Right atrium auricular region (tissue), 2 donors: ENCODE data around the gene WDFY1. TPM values are rescaled to one million over a fixed set of nuclear protein-coding genes. Genes with fewer than 3 reads are reported as not detected.

Experiments
- DNase-seq: peaks from one replicate; pipeline ENCODE4 v3.0.0-alpha.2; 2019; ENCODE audit warnings: low spot score
- H3K27ac ChIP-seq, 2 donors: fragments of 200-600 bp; sonication (generic); 1 replicate in 1 of 2; 2 replicates in 1 of 2; pipeline ENCODE4 v1.5.1; 2016 to 2019
- H3K27me3 ChIP-seq, 2 donors: fragments of 200-600 bp; sonication (generic); one replicate each; pipeline versions ENCODE4 v1.5.1 to v1.6.0; 2017 to 2019
- H3K36me3 ChIP-seq: fragments of 200-600 bp; sonication (generic); one replicate; pipeline ENCODE4 v1.5.1; 2016
- H3K4me1 ChIP-seq, 2 donors: fragments of 200-600 bp; sonication (generic); one replicate each; pipeline versions ENCODE4 v1.5.1 to v1.6.0; 2017 to 2019
- H3K4me3 ChIP-seq, 2 donors: fragments of 200-600 bp; sonication (generic); 1 replicate in 1 of 2; 2 replicates in 1 of 2; pipeline ENCODE4 v1.5.1; 2017 to 2019; ENCODE audit warnings: mild to moderate bottlenecking in 1 of 2, moderate library complexity in 1 of 2
- H3K9me3 ChIP-seq, 2 donors: fragments of 200-600 bp; sonication (generic); one replicate each; pipeline ENCODE4 v1.5.1; 2019
- total RNA-seq, 2 donors: library from RNA; depleted of rRNA; stranded (reverse); fragments of >200 nt; gene quantifications; one replicate each; pipeline ENCODE4 v1.1.0, GENCODE V29; 2016
- TF ChIP-seq, protein P1 (sequence below), 2 donors: fragments of 200-600 bp; sonication (generic); IDR thresholded peaks; one replicate each; pipeline ENCODE4 v1.5.1; 2019; ENCODE audit warnings: antibody characterized with exemption in 2 of 2

WDFY1 gene
- total RNA-seq, 2 donors from 2014 or later: 13.8 to 16.8 TPM

DNA sequence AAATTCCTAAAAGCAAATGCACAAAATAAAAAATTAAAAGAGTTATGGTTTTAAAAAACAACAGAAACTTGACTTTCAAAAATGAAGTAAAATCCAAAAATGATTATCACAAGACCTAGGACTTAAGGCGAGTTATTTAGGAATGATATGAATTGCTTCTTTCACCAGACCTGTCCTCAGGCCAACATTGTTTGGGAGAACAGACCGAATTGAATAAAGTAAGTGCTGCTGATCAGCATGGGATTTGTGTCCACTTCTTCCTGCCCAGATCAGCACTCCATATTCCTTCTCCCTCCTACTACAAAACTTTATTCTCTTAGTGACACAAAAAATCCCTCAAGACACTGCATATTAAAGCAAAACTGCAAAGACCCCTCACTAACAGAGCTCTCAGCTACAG lies 39.1 kb downstream of the WDFY1 start:
- H3K27ac ChIP-seq: no peak overlapping the region
- DNase-seq: no peak
- H3K4me3 ChIP-seq: no peak overlapping the region
- peaks cover 0 to 22% of the 10 kb centered on the region in 2 donors for H3K4me1 ChIP-seq
- peaks cover 22% of the 10 kb centered on the region for H3K36me3 ChIP-seq
- no peaks in the 10 kb centered on the region for H3K9me3 ChIP-seq
- TF ChIP-seq, protein P1, sequence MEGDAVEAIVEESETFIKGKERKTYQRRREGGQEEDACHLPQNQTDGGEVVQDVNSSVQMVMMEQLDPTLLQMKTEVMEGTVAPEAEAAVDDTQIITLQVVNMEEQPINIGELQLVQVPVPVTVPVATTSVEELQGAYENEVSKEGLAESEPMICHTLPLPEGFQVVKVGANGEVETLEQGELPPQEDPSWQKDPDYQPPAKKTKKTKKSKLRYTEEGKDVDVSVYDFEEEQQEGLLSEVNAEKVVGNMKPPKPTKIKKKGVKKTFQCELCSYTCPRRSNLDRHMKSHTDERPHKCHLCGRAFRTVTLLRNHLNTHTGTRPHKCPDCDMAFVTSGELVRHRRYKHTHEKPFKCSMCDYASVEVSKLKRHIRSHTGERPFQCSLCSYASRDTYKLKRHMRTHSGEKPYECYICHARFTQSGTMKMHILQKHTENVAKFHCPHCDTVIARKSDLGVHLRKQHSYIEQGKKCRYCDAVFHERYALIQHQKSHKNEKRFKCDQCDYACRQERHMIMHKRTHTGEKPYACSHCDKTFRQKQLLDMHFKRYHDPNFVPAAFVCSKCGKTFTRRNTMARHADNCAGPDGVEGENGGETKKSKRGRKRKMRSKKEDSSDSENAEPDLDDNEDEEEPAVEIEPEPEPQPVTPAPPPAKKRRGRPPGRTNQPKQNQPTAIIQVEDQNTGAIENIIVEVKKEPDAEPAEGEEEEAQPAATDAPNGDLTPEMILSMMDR (IDR thresholded peaks at IDR 0.05): no peak
- H3K27me3 ChIP-seq: no peaks in the 10 kb centered on the region

DNA sequence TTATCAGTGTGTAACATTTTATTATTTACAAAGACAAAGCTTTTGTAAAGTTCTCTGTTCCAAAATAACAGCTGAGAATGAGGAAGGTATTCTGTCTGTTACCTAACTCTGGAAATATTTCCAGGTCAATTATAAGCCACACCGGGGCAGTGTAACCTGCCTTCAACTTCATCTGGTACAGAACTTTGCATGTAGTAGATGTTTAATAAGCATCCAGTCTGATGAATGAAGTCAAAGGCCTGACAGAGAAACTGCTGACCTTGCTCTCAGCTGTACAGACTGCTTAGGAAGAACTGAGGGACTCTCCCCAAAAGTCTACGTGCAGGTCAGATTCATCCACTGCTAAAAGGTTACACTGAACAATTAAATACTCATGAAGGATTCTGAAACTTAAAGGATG lies 43.3 kb downstream of the WDFY1 start:
- Histone ChIP-seq H3K36me3 (peaks cover 34% of the 10 kb centered on the region), H3K4me3 (no peak overlapping the region), H3K9me3 (no peaks in the 10 kb centered on the region), H3K27me3 (no peaks in the 10 kb centered on the region), H3K4me1 (no peaks in the 10 kb centered on the region), H3K27ac (no peak overlapping the region)
- TF ChIP-seq, protein P1 (IDR thresholded peaks at IDR 0.05): no peak
- no peak for DNase-seq

DNA sequence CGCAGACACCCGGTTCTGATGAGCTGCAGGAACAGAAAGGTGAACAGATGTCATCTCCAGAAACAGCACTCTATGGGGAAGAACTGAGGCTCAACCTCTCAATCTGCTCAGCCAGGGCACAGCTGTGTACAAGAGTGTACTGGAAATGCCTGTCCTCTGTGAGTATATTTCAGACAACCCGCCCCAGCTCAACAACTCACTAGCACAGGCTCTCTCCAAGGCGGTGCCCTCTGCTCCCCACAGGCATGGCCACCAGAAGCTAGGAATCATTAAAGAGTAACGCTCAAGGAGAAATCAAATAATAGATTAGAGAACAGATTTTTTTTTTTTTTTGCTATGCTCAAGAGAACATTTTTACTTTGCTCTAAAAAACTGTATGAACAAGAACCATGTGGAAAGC lies 43.8 kb downstream of the WDFY1 start:
- Histone ChIP-seq H3K27ac (no peak overlapping the region), H3K27me3 (no peaks in the 10 kb centered on the region), H3K4me3 (no peak overlapping the region), H3K36me3 (peaks cover 34% of the 10 kb centered on the region), H3K9me3 (no peaks in the 10 kb centered on the region), H3K4me1 (no peaks in the 10 kb centered on the region)
- DNase-seq: no peak
- TF ChIP-seq, protein P1 (IDR thresholded peaks at IDR 0.05): no peak

DNA sequence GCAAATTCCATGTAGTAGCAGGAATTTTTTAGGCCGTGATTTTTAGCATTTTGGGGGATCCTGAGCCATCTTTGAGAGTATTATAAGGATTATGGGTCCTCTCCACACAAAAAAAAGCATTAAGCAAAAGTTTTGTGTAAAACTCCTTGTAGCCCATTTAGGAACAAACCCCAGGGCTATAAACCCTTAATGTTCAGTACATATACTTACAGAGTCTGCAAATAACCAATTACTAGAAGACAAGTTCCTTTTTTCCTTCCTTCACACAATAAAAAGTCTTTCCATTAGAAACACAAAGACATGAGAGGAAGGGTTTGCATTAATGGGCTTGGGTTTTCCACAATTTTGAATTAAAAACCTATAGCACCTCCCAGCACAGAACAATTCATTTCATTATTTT lies 44.6 kb downstream of the WDFY1 start:
- no peaks in the 10 kb centered on the region for H3K27me3 ChIP-seq
- no peaks in the 10 kb centered on the region for H3K4me1 ChIP-seq
- peaks cover 33% of the 10 kb centered on the region for H3K36me3 ChIP-seq
- no peak overlapping the region for H3K4me3 ChIP-seq
- TF ChIP-seq, protein P1 (IDR thresholded peaks at IDR 0.05): no peak
- H3K27ac ChIP-seq: no peak overlapping the region
- DNase-seq: no peak
- H3K9me3 ChIP-seq: no peaks in the 10 kb centered on the region

DNA sequence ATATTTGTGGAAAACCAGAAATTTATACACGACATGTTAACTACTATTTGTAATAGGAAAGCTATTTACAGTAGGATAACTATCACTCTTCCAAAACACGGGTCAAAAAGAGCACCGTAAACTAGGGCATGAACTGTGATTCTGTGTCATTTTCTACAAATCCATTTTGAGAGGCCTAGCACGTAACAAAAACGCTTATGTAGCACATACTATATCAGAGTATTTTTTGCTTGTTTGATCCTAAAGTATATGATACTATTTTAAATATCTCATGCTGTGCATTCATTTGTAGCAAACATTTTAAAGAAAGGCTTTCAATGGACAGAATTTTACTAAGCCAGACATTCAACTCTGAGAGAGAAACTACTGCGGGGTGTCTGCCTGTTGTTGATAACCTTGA lies 45.1 kb downstream of the WDFY1 start:
- no peak for DNase-seq
- Histone ChIP-seq H3K9me3 (no peaks in the 10 kb centered on the region), H3K27me3 (no peaks in the 10 kb centered on the region), H3K27ac (no peak overlapping the region), H3K4me1 (no peaks in the 10 kb centered on the region), H3K36me3 (peaks cover 33% of the 10 kb centered on the region), H3K4me3 (no peak overlapping the region)
- TF ChIP-seq, protein P1 (IDR thresholded peaks at IDR 0.05): no peak

DNA sequence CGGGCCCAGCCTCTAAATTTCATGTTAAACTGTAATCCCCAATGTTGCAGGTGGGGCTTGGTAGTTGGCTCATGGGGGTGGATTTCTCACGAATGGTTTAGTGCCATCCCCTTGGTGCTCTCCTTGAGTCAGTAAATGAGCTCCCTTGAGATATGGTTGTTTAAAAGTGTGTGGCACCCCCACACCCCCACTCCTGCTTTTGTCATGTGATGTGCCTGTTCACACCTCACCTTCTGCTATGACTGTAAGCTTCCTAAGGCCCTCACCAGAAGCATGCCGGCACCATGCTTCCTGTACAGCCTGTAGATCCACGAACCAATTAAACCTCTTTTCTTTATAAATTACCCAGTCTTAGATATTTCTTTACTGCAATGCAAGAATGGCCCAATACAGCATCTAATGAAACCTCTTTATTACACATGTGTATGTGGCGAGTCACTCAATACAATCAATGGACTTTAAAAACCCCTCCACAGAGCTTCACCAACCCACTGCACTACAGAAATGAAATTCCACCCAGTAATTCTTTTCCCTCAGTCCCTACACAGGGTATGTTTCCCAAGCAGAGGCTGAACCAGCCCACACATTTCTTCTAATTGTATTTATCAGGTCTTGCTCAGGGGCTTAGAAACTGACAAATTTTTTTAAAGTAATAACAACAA lies 47.3 kb downstream of the WDFY1 start:
- no peak for DNase-seq
- Histone ChIP-seq H3K9me3 (no peaks in the 10 kb centered on the region), H3K4me3 (no peak overlapping the region), H3K27ac (no peak overlapping the region), H3K27me3 (no peaks in the 10 kb centered on the region), H3K36me3 (peaks cover 42% of the 10 kb centered on the region), H3K4me1 (no peaks in the 10 kb centered on the region)
- TF ChIP-seq, protein P1 (IDR thresholded peaks at IDR 0.05): no peak
